Kidney capillary endothelial cell (primary cell): ENCODE measurements around the gene GINS1.
"Not testable (repeated sequence)": the region's sequence is repeated elsewhere in the genome, so short reads cannot be mapped to it uniquely, and the experiment has no call there.

Source experiments
- DNase-seq: peaks from one replicate; pipeline ENCODE4 v3.0.0-alpha.2; 2018; ENCODE audit warnings: low spot score

Gene GINS1

GRCh38 chr20:25454153-25454900 lies 46.9 kb downstream of the GINS1 start:
- no peak for DNase-seq

DNA sequence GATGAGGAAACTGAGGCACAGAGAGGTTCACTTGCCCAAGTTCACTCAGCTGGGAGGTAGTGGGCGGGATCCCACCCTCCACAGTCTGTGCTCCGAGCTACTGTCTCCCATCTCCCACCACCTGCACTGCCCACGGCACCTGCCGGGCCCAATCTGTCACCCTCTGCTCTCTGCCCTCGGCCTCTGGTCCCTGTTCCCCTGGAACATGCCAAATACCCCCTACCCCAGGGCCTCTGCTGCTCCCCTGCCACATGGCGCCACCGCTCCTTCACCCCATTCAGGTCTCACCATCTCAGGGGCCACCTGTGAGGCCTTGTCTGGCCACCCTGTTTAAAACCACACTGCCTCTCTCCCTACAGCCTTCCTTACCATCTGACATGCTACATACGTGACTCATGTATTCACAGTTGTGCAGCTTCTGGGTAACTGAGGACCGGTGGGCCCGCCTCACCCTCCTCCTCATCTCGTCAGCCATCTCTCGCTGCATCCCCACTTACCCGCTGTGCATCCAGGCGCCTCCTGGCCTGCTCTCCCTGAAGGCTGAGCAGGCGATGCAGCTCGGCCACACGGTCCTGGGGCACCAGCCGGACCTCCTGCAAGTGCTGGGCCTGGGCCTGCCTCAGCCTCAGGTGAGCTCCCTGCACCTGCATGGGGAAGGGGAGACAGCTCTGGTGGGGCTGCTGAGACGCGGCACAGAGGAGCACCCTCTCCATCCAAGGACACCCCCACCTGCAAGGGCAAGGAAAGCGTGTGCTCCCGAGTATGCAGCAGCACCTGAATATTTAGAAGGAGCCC lies 50.6 kb downstream of the GINS1 start:
- no peak for DNase-seq

DNA sequence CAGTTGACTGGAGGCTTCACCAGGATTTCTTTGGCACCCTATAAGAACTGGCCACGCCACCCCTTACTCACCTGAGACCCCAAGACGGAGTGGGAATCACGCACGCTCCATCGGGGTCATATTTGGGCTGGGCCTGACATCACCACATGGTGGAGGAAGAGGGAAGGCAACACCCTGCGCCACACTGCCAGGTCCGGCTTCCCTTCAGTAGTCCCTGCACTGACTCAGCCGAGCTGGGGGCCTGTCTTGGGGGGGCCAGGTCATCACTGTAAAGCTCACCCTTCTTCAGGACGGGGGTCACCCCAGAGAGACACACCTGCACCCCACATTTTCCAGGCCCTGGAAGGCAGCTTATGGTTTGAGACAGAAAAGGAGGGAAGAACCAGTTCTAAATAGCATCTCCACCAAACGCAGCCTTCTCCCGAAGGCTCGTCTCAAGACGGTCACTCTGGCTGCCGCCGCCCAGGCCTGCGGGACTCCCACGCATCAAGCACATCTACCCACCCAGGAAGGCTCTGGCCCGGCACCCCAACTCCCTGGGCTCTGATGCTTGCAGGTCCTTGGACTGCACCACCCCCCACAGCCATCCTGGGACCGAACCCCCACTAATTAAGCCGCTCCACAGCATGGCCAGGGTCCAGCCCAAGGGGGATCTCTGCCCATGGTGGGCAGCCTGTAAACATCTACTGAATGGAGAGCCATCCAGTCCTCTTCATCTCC lies 51.8 kb downstream of the GINS1 start:
- DNase-seq: no peak

DNA sequence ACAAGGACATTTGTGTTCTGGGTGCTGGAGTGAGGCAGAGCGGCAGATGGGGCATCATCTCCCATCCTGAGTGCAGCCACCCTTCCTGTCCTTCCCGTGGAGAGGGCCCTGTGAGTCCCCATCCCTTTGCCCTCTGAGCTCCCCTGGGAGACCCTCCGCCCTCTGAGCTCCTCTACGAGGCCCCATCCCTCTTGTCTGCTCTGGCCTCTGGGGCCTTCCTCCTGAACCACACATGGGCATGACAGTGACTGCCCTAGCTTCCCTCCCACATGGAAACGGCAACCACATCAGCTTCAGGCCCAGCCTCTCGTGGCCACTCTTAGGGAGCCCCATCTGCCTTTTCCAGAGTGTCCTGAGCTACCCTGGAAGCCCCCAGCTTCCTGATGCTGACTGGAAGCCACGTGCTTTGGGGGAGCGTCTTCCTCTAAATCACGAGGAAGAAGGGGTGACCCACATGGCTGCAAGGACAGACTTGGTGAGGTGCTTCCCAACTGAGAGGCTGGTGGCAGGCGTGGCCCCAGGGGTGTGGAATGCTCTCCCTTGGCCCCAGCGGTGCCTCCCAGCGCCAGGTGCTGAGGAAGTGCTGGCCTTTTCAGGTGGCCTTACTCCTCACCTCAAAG lies 52.6 kb downstream of the GINS1 start:
- no peak for DNase-seq

DNA sequence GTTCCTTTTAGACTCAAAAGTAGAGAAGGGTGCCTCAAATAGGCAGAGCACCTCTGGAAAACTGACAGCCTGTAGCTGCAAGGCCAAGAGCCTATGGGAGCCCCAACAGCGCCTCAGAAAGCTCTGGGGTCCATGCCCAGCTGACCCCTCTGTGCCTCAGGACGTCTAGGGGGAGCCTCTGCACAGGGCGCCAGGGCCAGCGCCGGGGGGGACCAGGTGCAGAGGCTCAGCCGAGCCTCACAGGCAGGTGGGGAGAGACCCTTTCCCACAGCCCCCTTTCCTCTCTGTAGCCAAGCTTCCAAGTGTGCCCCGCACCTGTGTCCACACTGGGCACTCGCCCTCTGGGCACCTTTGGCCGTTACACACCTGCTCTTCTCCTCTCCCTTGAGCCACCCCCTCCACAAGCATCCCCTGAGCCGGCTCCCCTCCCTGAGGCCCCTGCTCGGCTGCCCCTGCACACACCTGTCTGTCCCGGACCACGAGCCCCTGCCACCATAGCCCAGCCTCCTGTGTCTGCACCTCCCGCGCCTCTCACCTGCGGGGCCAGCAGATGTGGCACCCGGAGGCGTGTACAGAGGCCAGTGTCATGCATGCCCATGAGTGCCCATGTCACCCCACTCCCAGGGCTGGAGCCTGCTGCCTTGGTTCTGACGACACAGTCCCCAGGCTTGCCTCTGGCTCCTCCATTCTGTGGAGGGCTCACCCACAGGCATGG lies 53.2 kb downstream of the GINS1 start:
- no peak for DNase-seq

- DNase-seq: no peak
Measured at GRCh38 chr20:25461281-25461650, 53.8 kb downstream of the GINS1 start.

DNA sequence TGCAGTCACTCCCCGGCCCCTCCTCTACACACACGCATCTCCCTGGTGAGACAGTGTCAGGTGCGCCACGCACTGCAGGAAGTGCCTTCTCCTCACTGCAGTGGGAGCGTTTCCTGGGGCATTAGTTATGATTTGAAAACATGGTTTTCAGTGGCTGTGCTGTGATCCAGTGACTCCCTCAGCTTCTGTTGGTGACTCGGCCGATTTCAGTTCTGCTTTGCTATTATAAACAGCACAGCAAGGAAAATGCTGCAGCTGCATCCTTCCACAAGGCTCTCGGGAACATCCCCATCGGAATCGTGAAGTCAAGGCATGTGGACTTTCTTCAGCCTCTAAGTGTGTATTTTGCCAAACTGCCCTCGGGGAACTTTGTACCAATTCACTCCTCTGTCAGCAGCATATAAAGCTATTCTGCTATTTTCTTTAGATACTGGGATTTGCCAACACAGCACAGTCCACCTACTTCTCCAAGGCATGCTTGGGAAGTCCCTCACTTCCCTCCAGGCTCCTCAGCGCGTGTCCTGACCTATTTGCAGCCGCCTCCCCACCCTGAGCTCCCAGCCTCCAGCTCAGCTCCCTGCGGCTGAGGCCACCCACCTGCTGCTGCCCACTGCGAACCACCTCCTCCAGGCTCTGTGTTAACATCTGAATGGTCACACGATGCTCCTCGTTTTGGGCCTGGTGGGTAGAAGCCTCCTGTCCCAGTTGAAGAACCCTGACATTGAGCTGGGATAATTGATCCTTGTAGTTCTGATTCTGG lies 54.5 kb downstream of the GINS1 start:
- DNase-seq: no peak

DNA sequence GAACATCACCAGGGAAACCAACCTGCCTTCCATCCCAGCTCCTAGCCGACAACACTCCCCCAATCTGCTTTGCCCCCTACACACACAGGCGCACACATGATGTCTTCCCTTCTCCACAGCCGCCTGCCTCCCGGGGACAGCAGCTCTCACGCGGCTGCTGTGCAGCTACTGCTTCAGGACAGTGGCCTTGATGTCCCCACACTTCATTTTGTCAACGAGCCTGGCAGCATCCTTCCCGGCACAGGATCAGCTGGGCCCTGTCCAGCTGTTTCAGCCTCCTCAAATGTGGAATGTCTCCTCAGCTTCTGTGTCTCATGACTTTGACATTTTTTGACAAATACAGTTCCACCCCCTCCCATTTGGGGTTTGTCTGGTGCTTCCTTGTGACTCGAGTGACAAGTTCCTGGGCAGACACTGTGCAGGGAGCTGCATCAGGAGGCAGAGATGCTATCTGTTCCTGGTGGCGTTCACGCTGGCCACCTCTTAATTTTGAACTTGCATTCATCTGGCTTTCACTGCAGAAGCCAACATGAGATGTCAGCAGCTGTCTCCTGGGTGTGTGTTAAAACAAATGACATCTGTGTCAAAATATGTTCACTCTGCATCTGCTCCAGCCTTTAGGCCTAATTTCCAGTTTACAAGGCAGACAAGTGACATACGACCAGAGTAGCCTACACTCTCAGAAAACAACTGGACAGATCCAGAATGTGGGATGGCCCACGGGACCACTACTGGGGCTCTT lies 57.2 kb downstream of the GINS1 start:
- DNase-seq: no peak

DNA sequence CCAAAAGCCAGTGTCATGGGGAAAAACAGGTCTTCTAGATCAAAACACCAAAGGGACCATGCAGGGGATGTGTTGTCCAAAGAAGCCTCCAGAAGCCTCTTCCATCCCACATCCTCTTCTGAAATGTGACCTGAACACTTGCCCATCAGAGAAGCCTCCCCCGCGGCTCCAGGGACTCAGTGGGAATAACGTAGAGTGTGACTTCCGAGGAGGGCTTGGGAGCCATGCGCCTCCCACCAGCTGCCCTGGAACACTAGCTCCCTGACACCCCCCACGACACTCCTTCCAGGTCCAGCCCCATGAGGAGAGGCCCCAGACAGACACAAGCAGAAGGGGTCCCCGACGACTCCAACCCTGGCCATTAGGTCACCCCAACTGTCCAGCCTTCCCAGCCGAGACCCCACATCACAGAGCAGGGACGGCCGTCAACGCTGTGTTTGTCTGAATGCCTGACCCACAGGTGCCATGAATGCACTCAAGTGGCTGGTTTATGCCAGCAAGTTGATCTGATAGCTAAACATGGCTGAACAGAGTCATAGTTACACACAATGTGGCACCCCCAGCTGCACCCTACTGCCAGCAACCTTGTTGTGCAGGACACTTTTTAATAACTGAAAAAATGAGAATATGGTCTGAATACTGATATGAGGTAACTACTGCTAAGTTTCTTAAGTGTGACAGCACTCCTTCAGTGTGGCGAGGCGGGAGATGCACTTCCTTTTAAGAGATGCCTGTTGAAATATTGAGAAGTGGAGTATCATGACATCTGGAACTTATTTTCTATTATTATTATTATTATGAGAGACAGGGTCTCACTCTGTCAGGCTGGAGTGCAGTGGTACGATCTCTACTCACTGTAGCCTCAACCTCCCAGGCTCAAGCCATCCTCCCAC lies 58.0 kb downstream of the GINS1 start:
- DNase-seq: no peak

GRCh38 chr20:25466846-25467245 lies 59.4 kb downstream of the GINS1 start:
- DNase-seq: no peak

GRCh38 chr20:25467441-25467840 lies 60.0 kb downstream of the GINS1 start:
- no peak for DNase-seq

GRCh38 chr20:25468126-25469075 lies 60.9 kb downstream of the GINS1 start:
- no peak for DNase-seq

DNA sequence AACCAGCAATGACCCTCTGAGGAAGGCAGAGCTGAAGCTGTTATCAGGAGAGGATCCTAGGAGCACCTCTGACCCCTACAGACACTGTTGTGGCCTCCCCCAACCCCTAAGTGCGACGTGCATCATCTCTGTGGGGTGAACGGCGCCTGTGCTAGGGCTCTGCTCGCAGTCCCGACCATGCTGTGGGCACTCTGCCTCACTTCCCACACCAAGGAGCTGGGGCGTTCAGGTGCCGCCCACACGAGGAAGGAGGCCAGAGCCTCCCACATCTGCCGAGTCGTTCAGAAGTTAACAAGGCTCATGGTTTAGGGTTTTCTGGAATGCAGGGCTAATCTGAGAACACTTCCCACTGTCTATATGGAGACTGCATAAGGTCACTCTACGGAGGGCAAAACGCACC lies 62.1 kb downstream of the GINS1 start:
- no peak for DNase-seq

DNA sequence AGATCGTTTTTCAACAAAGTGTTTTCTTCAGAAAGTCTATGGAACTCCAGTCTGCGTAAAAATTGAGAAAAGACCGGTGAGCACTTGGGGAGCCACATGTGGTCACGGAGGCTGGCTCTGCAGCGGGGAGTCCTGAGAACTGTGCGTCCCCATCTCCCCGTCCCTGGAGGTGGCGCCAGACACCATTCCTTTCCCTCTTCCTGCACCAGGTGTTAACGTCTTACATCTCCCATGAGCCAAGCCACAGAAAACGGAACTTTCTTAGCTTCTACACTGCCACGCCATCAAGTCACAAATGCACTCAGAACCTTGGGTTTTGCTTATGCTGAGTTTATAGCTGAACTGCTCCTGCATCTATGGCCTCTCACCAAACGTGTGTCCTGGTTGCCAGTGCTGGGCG lies 62.6 kb downstream of the GINS1 start:
- no peak for DNase-seq

DNA sequence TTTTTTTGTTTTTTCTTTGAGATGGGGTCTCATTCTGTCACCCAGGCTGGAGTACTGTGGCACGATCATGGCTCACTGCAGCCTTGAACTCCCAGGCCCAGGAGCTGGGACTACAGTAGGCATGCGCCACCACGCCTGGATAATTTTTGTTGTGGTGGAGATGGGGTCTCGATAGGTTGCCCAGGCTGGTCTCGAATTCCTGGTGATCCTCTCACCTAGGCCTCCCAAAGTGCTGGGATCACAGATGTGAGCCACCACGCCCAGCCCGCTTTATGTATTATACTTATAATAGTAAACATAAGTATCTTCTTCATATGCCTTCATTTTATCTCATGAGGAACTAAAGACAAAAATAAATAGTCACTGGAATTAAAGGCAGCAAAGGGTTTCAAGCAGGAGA lies 63.5 kb downstream of the GINS1 start:
- no peak for DNase-seq

GRCh38 chr20:25473297-25473696 lies 65.8 kb downstream of the GINS1 start:
- not testable (repeated sequence) for DNase-seq

DNA sequence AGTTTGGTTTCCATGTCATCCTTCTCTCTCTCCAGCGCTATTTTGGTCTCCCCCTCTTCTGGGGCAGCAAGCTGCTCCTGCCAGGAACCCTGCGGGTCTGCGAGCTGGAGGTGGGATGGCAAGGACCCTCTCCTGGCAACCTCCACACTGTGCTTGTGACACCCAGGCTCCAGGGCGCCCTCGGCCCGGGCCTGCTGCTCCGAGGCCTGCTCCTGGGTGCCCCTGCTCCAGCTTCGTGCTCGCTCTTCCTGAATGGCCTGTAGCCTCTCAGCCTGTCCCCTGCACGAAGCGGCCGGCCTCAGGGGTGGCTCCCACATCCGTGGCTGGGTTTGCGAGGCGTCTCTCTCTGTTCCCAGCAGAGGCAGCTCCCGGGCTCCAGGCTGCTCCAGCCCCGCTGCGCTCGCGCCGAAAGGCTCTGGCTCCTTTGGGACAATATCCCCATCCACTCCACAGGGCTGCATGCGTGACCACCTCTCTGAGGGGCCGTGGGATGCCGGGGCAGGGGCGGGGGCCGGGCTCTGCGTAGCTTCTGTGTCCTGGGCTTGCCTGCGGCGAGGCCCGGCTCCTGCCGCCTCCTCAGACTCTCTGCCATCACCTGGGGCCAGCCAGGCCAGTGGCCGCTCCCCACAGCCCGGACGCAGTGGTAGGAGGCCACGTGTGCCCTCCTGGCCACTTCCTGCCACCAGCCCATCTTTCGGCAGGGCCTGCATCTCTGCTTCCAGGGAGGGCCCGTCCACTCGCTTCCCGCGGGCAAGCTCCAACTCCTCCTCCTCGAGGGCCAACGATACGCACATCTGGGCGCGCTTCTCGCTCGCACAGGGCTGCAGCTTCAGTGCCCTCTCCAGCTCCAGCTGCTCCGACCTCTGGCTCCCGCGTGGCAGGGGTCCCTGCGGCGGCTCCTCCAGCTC lies 68.9 kb downstream of the GINS1 start:
- no peak for DNase-seq
